AML-193 (cell line): ENCODE results near the gene CAND2.
"Not testable (repeated sequence)": the region's sequence is repeated elsewhere in the genome, so short reads cannot be mapped to it uniquely, and the experiment has no call there.

Experiments
- DNase-seq, 2 experiments: peaks; one replicate each; lab custom pipeline; 2025; lab: John Stamatoyannopoulos, UW

The CAND2 gene

DNA sequence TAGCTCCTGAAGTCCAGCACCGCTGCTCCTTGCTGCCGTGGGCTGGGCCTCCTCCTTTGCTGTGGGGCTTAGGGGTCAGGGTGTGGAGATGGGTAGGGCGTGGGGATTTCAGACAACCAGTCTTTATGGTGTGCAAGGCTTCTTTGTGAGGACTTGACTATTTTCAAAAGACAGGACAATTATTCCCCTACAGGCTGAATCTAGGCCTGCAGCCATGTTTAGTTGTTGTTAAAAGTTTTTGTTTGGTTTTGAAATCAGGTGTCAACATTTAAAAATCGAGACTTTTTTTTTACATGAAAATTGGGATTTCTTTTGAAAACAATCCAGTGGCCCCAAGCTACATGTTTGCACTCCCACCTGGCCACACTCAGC is 34.3 kb downstream of the CAND2 start:
- no peak for DNase-seq

DNA sequence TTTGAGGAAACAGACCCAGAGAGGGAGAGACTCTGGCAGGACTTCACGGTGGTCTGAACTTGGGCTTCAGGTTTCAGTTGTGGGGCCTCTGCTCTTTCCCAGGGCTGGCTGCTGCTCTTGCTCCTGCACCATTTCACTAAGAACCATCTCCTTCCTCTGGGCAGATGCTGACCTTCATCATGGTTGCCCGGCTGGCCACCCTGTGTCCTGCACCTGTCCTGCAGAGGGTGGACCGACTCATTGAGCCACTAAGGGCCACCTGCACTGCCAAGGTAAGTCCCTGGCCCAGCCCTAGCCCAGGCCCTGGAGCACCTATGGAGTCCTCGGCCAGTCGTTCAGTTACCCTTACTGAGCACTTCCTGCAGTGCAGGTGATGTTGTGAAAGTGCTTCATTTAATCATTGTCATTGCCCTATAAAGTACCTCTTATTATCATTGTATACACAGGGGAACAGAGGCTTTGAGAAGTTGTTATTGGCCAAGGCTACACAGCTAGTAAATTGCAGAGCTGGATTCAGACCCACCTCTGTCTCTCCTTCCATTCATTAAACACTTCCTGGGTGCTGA is 34.9 kb downstream of the CAND2 start:
- DNase-seq: no peak

DNA sequence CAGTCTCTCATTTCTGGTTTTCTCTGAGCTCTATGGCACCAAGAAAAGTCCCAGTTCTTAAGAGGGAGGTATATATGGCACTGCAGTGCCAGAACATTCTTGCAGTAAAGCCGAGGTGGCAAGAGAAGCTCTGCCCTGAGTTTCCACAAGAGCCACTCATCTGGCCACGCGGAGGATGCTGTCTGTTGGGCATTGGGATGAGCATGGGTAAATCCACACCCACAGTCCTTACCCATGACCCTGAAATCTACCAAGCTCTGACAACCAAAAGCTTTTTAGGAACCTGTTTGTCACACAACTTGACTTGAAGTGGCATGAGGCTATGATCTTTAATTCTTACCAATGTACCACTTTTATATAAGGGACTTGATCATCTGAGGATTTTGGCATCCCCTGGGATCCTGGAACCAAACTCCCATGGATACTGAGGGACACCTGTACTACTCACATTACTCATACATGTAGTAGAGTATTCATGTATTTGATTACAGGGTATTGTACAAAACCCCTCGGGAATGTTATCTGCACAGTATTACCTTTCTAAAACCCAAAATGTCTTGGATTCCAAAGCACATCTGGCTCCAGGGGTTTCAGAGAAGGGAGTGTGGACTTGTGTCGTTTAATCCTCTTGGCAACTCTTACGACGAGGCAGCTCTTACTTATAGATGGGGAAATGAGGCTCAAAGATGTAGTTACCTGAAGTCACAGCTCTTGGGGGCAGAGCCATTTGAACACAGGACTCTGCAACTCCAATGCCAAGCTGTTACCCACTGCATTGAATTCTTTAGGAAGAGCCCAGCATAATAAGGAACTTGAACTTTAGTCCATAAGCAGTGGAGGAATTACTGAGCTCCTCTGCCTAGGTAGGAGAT is 36.1 kb downstream of the CAND2 start:
- no peak for DNase-seq

DNA sequence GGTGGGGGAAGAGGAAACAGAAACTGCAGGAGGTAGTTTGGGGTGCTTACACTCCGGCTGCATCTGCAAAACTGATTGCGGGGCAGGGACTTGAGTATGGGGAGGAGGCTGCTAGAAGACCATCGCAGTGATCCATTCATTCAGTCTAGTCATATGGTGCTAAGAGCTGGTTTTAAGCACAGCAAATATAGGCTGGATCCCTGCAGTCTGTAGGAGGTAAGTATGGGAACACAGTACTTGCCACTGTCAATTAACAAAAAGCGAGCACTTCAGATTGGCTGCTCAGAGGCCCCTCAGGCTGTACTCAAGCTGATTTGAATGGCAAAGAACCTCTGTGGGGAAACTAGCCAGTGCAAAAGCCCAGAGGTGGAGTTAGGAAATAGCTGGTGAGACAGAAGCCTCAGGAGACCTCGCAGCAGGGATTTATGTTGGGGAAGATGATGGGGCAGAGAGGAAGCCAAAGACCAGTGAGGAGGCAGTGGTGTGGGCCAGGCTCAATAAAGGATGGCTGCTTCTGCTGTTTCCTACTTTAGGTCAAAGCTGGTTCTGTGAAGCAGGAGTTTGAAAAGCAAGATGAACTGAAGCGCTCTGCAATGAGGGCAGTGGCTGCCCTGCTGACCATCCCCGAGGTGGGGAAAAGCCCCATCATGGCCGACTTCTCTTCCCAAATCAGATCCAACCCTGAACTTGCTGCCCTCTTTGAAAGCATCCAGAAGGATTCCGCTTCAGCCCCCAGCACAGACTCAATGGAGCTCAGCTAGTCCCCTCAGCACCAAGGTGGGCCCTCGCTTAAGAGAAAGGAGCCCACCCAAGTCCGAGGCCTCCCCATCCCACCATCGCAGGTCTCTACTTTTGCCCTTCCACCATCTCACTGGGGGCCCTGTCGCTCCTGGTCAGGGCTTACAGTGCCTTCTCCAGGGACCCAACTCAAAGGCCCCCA is 37.0 kb downstream of the CAND2 start:
- no peak for DNase-seq

DNA sequence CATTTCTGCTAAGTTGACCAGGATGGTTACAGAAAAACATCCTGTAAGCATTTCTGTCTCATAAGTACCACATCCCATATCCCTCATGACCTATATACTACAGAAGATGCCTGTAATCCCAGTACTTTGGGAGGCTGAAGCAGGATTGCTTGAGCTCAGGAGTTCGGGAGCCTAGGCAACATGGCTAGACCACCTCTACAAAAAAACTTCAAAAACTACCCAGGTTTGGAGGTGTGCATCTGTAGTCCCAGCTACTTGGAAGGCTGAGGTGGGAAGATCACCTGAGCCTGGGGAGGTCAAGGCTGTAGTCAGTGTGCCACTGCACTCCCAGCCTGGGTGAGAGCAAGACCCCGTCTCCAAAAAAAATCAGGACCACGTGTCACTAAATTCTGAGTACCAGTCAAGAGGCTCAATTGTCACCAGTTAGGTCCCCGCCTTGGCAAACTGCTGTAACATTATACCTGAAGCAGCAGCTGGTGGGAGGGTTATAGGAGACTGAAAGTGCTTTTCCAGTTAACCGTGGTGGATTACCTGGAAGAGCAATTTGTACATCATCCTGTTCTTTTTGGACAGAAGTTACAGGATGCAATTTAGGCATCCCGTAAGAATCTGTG is 38.7 kb downstream of the CAND2 start:
- DNase-seq: no peak

DNA sequence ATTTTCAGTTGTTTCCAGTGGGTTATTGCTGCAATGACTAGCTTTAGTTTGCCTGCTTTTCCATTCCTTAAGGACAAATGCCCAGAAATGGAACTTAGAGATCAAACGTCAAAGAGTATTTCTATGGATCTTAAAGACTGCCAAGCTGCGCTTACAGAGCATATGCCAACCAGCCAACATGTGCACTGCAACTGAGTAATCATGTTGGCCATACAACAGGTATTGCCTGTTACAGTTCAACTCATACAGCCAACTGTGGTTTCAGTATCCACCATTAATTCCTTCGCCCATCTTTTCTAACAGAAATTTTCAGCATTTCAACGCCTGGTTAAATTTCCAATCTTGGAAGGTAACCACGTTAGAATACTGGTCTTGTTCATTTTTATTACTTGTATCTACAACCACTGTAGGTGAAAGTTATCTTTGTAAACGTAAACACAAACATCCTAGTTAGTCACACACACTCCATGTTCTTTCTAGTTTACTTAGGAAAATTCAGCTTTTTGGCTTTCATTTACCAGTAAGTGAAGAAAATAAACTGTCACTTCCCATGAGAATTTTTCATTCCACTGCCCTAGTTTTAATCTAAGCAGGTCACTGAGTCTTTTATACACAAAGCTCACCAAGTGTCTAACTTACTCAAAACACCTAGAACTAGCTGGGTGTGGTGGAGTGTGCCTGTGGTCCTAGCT is 41.0 kb downstream of the CAND2 start:
- no peak for DNase-seq

DNA sequence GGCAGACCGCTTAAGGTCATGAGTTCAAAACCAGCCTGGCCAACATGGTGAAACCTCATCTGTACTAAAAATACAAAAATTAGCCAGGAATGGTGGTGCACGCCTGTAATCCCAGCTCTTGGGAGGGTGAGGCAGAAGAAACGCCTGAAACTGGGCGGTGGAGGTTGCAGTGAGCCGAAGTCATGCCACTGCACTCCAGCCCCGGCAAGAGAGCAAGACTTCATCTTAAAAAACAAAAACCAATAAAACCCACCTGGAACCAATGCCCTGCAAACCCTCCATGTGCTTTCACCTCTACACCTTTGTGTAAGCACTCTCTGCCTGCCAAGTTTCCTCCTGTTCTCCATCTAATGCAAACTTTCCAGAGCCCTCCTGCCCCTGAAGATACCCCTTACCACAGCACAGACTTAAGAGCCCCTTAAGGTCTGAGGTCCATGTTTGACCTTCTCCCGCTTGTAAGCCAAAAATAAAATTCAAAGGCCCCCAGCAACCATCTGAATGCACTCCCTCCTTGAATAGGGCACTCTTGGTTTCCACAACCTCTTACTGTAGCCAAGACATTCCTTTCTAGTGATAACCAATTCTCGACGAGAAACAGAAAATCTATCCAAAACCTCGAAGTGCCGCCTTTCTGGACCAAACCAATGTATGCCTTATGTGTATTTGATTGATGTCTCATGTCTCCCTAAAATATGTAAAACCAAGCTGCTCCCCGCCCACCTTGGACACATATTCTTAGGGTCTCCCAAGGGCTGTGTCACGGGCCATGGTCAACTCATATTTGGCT is 41.9 kb downstream of the CAND2 start:
- no peak for DNase-seq

DNA sequence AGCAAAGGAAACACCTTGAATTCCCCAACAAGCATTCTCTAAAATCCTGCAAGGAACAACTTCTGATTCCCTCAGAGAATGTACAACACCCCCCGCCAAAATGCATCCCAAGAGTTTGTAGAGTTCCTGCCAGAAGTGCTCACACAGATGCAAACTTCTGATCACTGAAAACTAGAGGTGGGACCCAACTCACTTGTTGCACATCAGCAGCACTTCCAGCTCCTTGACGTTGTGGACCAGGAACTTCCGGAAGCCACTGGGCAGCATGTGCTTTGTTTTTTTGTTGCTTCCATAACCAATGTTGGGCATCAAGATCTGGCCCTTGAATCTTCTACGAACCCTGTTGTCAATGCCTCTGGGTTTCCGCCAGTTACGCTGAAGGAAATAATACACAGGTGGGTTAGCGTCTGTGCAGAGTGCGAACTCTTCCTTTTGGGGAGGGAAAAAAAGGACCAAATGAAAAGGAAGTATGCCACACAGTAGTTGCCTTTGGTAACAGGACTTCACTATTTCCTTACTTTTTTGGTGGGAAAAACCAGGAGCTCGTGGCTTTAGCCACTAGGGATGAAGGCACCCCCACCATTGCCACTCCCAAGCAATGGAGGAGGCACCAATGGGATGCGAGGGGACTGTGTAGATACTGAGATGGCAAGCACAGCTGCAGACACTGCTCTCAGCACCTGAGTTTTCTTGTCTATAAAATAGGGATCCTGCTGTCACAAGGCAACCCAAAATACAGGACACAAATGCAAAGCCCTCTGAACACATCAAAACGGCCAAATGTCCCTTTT is 42.9 kb downstream of the CAND2 start:
- no peak for DNase-seq

DNA sequence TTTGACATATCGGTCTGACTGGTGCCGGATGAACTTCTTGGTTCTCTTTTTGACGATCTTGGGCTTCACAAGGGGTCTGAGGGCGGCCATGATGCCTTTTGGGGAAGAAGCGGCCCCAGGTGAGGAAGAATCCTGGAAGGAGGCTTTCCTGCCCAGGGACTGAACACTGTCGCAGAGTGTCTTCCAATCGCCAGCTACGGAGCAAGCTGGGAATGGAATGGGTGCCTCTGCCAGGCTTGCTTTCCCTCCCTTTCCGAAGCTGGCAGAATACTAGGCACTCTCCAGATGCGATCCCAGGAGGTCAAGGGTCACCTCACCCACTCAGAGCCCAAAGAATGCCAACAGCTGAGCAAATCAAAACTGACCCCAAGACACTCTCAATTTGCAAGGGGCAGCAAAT is 43.7 kb downstream of the CAND2 start:
- DNase-seq: not testable (repeated sequence)

DNA sequence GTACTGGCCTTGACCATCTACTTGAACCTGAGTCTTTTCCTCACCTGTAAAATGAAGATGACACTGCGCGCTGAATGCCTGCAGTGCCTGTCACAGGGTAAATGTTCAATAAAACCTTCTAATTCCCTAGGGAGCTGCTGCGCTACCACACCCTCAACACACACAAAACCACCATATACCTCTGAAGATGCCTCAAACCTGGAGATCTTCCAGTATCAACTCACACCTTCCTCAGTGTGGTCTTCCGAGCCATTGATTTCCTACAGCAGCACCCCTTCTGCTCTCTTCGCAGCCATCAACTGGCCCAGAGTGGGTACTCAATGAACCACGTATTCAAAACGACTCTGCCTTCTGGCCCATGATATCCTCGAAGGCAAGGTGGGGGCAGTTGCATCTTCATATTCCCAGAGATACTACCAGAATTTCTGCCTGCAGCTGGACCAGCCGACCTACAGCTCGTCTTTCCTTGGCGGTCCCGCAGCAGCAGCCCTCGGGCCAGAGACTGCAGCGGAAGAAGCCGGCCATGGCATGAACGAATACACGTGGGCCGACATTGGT is 44.2 kb downstream of the CAND2 start:
- no peak for DNase-seq

DNA sequence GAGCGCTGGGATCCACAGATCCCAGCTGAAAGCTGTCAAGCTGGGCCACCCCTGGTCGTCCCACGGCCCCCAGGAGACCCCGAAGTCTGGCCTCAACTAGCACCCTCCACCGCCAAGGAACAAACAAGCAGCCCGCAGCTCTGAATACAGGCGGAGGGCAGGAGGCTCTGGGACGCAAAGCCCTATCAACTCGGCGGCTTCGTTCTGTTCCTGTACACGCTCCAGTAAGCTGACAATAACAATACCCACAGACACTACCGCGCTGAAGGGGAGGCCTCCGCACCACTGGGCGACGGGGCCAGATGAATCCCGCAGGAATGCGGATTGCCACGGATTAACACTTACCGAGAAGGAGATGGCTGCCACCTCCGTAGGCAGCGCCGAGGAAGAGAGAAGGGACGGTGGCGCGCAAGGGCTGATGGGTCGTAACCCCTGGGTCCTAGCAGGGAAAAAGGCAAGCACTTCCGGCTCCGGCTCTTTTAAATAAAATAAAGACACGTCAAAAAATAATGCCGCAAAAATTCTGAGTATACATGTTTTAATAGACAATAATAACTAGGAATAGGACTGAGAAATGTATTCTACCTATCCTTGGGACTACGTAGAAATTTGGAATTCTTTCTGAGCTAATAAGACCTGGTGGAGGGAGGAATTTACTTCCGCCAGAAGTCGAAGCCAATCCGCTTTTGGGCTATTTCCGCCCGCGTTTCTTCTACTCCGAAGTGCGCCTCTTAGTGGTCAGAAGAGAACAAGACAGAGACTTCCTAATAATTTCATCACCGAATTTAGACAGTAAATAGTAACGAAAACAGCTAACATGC is 44.9 kb downstream of the CAND2 start, which contains the start of gene RPL32:
Gene RPL32, minus strand, starts transcription at position 417 of the 821 bp plus-strand sequence. CDS start 1,328 bp downstream, outside the sequence.
- peak; percentile 98 to 99 for DNase-seq

DNA sequence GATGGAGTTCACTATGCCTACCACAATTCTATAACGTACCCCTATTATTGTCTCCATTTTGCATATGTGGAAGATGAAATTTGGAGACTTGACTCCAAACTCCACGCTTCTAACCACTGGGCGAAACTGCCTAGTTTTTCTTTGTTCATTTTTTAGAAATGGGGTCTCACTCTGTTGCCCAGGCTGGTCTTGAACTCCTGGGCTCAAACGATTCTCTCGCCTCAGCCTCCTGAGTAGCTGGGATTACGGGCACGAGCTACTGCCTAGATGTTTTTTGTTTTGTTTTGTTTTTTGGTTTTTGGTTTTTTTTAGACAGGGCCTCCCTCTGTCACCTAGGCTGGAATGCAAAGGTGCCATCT is 45.5 kb downstream of the CAND2 start:
- no peak for DNase-seq

DNA sequence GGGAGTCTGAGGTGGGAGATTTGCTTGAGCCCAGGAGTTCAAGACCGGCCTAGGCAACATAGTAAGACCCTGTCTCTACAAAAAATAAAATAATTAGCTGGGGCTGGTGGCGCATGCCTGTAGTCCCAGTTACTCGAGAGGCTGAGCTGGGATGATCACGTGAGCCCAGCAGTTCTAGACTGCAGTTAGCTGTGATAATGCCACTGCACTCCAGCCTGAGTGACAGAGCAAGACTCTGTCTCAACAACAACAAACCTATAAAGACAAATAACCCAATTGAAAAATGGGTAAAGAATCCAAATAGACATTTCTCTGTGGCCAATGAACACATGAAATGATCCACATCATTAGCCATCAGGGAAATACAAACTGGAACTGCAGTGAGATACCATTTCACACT is 46.0 kb downstream of the CAND2 start:
- no peak for DNase-seq

DNA sequence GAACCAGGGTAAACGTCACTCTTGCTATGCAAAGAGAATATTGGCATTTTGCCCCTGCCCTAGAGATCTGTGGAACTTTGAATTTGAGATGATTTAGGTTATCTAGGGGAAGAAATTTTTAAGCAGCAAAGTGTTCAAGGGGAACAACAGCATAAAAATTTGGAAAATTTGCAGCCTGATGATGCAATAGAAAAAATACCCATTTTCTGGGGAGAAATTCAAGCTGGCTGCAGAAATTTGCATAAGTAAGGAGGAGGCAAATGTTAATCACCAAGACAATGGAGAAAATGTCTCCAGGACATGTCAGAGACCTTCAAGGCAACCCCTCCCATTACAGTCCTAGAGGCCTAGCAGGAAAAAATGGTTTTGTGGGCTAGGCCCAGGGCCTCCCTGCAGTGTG is 49.3 kb downstream of the CAND2 start:
- DNase-seq: no peak

DNA sequence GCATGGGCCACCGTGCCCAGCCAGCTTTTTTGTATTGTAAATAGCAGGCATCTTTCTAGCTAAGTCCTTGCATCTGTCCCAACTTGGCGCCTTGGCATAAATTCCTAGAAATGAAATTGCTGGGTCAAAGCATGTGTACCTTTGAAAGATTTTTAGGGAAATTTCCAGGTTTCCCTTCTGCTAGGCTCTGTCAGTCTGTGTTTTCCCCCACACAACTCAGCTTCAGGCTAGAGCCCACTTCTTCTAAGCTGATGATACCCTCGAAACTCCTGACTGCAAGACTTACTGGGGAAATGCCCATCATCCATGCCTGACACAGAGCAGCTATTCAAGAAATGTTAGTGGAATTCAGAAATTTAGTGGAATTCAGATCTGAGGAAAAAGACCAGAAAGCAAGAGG is 55.7 kb downstream of the CAND2 start:
- no peak for DNase-seq

DNA sequence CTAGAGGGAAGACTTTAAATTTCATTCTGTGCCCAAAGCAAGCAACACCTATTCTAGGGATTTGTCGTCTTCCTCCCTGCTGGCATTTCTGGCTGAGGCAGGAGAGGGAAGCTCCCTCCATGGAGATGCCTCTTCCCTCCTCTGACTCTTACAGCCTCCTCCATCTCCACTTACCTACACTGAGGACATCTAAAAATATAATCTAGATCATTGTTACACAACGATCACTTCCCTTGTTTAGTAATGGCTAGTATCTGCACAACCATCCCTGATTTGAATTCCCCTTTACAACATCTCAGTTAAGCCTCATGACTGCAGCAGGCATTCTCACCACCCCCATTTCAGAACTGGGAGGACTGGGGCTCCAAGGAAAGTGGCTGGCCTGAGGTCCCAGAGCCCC is 57.4 kb downstream of the CAND2 start:
- DNase-seq: not testable (repeated sequence)

DNA sequence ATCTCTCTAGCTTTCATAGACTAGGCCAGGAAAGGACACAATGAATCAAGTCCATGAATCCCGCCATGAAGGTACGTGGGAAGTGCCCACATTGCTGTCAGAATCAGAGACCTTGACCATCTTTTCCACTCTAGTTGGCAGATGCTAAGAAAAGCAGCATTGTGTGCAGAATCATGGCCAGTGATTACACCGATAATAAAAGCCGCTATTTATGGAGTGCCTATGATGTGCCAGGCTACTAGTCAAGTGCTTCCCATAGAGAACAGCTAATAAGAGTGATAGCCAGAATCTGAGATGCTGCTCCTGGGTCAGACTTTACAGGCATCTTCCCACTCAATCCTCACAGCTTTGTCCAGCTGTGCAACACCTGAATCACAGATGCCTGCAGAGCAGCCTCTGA is 58.1 kb downstream of the CAND2 start:
- no peak for DNase-seq

DNA sequence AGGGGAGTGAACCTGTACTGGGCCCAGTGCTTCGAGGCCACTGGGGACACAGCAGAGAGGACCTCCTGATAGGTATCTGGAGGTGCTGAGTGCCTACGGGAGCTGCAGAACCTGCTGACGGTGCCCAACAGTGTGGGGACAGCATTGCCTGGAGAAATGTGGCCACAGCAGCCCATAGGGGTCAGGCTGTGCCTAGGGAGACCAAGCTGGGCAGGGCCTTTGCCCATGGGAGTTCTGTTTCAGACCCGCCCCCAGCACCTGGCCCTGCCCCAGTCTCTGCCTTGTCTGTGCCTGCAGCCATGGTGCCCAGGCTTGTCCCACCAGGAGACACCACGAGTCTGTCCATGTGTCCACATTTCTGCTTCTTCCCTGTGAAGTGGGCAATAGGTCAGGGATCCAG is 60.1 kb downstream of the CAND2 start:
- DNase-seq: no peak

DNA sequence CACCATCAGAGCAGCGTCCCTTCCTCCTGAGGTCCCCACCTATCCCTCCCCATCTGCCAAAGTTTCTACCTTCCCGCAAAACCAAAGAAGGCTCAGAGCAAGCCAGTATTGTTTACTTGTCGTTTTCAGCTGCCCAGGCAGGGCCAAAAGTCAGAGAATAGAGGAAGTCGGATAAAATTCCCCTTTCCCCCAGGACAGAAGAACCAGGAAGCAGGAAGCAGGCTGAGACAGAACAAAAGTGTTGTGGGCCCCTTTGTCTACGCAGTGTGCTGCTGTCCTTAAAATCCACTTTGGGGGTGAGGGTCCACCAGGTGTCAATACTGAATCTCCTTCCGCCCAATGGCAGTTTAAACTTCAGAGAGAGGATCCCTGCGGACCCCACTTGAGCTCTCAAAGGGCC is 63.4 kb downstream of the CAND2 start:
- DNase-seq: no peak
